Raji (cell line): Measurements from ENCODE around the gene DCP1A.

ENCODE experiments used
- POLR2A ChIP-seq: IDR thresholded peaks from 2 replicates; pipeline ENCODE4 v1.6.1; 2011; ENCODE audit warnings: low read depth, low read length, control low read depth; ENCODE audit not compliant: insufficient read depth

The DCP1A gene

DNA sequence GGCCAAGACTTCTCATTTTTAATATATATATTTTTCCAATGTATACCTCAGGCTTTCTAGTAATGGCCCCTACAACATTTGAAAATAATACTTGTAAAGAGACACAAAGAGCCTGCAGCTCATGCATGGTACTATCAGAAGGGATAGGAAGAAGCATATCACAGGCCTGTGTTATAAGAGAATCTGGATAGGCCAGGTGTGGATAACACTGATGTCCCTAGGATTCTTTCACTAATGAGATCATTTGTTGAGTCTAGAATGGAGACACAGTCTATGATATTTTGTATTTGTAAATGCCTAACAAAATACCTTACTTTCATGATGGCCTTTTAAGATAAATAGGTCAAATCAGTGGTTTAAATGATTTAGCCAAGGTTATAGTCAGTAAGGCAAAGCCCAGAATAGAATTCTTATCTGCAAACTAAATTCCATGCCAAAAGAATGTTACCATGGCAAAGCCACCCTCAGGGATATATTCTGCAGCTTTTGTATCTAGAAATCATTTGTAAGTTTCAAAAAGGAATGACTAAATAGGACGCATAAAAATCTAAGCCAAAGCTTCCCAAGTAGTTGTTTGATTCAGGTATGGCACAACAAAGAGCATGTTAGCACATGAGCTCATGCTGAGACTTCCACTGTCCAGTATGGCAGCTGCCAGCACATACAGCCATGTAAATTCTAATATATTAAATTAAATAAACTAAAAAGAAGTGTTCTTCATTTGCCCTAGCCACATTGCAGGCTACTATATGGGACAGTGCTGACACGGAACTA is 10.0 kb downstream of the DCP1A start:
- no peak for TF ChIP-seq POLR2A

DNA sequence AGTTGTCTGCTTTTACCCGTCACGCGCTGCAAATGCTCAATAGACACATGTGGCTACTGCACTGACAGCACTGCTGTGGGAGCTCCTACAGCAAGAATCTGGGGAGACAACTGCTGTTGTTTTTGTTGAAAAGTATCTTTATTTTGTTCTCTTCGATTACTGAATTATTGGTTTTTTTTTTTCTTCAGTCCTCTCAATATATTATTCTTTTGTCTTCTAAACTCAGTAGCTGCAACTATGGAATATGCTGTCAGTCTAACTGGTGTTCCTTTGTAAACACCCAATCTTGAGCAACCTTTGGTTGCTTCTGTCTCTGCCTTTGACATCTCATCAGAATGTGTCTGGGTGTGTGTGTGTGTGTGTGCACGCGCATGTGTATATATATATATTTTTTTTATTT is 12.6 kb downstream of the DCP1A start:
- no peak for TF ChIP-seq POLR2A

DNA sequence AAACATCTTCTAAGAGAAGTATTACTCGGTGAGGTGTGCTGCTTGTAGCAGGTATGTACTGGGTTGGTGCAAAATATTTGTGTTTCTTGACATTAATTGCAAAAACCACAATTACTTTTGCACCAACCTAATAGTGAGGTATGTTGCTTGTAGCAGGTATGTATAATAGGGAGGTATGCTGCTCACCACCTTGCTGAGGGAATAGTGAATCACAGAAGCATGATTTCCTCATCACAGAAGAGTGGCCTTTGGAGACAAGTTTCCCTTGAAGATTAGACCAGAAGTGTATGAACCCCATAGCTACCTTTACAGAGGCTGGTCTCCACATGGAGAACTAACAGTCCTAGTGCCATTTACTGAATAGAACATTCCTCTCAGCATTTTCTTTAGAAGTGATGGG is 15.5 kb downstream of the DCP1A start:
- TF ChIP-seq POLR2A, result no peak

DNA sequence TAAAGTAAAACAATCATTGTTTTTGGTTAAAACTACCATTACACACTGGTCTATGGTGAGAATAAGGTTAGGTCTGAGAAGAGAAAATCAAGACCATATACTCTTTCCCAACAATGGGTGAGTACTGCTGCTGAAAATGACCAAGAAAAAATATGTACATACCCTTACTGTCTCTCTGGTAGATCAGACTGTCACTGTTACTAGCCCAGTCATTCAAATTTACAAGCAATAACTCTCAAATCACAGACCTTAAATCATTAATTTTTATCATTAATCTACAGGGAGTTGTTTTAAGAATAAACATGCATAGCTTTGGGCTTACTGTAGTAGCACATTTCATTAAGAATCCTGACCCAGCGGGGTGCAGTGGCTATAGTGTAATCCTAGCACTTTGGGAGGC is 17.4 kb downstream of the DCP1A start:
- no peak for TF ChIP-seq POLR2A

DNA sequence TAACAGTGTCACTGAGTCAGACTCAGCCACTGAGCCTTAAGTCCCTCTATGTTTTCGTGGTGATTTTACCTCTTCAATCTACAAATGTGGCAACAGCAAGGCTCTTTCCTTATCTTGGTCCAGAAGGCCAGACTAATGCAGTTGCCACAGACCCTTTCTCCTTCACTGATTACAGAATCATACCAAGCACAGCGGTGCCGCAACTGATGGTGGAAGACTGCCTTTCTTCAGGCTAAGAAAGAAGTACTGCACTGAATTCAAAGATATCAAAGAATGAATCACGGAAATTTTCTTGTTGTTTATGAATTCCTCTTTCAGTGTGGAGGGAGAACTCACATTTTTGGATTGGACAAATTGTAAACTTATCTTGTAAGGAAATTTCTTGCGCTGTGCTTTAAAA is 18.6 kb downstream of the DCP1A start:
- no peak for TF ChIP-seq POLR2A

DNA sequence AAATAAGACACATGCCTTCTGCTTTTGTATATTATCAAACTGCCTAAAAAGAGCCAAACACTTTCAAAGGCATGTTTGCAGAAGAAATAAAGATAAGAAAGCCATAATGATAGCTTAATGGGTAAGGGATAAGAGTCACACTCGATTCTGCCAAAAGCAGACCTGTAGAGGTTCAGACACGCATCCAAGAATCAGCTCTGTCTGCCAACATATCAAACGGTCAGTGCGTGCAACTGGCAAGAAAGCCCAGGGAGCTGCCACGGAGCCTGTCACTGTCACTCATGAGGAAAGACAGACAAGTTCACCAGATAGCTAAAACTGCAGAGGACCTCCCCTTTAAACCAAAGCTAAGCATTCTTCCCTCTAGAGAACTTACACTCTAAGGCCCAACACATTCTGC is 23.2 kb downstream of the DCP1A start:
- no peak for TF ChIP-seq POLR2A

DNA sequence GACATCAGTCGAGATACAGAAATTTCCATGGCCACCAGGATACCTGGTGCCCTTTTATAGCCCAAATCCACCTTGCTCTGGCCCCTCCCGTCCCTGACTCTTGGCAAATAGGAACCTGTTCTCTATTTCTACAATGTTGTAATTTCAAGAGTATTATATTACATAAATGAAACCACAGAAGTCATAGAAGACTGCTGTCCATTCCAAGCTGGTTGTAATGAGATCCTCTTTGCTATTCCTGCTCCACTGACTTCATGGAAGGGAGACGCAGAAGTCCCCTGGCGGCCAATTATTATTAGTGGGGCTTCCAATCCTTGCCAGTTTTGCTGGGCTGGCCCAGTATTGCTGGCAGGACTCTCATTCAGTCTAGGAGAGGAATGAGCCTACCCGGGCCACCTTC is 26.6 kb downstream of the DCP1A start:
- TF ChIP-seq POLR2A, result no peak

DNA sequence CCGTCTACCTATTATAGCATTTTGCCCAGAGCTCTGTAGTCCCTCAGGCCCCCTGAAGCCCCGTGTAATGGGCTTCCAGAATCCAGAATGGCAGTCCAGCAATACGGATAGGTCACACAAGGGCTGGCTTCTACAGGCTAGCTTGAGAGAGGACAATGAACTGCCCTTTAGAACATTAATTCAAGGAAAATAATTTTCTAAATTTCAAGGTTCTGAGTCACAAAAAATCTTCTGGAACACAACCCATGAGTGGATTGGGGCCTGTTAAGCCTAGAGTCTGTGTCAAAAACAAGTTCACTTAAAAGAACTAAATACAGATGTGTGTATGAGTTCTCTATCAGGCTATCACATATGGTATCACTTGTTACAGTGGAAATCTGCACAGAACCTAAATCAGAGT is 28.8 kb downstream of the DCP1A start:
- no peak for TF ChIP-seq POLR2A

DNA sequence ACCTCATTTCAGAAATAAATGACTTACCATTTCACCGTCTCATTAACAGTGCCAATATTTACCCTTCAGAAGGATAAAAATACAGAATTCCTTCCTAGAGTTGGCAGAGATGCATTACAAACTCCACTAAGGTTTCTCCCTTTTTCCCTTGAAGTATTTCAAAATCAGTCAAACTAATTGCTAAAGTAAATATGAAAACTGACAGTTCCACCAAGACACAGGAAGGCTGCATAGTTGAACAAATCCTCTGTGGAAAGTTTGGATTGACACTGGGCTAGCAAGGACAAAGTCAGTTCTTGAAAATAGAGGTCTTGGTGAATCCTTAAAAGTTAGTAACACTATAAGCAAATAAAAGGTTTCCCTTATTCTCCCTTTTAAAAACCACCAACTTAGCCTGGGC is 34.5 kb downstream of the DCP1A start:
- TF ChIP-seq POLR2A, result no peak

DNA sequence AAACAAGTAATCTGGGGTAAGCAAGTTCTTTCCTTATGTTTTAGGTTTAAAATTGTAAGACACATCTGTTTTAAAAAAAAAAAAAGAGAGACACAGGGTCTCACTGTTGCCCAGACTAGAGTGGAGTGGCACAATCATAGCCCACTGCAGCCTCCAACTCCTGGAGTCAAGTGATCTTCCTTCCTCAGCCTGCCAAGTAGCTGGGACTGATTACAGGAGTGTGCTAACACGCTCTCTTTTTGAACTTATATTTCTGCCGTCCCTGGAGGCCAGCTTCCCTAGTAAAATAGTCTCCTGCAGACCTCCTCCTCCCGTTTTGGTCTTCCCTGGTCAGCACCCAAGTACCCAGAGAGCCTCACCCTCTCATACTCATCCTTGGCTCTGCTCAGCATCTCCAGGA is 35.5 kb downstream of the DCP1A start:
- no peak for TF ChIP-seq POLR2A

DNA sequence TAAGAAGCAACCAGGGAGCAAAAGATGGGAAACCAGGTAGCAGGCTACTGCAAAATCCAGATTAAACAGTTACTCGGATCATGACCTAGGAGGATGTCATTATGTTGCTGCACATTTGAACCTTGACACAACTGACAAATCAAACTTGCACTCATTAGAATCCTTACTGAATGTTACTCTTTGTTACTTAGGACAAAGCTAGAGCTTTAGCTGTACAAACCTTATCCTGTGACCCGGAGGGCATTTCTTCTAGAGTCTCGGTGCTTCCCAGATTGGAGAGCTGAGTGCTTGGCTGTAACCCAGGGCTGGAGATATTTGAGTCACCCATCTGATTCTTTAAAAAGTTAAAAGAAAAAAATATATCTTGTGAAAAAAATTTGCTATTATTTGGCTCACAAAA is 43.4 kb downstream of the DCP1A start:
- TF ChIP-seq POLR2A, result no peak

DNA sequence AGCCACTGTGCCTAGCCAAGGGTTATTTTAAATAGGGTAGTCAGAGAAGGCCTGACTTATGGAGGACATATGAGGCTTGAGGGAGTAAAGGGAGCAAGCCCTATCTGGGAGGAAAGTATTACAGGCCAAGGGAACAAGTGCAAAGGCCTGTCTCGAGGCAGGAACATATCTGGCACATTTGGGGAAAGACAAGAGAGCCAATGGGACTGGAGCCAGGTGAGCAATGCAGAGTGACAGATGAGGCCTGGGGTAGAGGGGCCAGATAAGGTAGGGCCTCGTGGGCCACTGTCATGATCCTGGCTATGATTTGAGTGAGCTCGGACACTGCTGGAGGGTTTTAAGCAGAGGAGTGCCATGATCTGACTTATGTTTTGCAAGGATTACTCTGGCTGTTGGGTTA is 43.8 kb downstream of the DCP1A start:
- no peak for TF ChIP-seq POLR2A

DNA sequence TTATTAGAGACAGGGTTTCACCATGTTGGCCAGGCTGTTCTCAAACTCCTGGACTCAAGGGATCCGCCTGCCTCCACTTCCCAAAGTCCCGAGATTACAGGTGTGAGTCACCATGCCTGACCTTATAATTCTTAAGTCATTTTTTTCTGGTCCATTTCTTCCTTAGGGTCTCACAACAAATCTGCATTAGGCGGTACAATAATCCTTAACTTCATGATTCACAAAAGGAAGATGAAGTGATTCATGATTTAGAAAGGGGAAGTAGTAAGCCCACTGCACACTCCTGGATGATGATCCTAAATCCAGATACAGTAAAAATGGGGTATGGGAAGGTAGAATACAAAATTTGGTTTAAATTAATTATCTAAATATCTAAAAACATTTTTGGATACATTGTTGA is 46.5 kb downstream of the DCP1A start:
- TF ChIP-seq POLR2A, result no peak

DNA sequence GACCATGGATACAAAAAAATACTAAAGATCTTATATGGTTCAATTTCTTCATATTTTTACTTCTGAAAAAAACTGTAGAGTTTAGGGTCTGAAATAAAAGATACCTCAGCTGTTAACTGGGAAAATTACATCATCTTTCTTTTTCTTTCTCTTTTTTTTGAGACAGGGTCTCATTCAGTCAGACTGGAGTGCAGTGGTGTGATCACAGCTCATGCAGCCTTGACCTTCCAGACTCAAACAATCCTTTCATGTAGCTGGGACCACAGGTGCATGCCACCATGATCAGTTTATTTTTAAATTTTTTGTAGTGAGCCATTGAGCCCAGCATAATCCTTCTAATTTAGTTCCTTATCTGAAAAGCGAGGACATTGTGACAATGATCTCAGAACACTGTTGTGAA is 51.9 kb downstream of the DCP1A start:
- no peak for TF ChIP-seq POLR2A

DNA sequence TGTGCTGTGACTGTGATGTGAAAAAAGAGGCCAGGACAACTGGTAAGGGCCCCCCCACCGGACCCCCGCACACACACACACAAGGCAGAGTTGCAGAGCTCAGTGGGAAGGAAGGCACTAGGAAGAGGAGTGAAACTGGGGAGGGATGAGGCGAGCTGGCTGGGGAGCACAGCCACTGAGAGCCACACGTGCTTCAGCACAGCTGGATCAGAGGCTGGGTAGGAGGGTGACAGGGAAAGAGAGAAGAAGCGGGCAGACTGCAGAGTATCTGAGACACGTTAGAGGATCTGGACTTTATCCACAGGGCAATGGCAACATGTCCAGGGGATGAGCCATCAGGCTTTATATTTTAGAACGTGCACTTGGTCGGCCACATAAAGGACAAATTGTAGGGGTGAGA is 53.5 kb downstream of the DCP1A start:
- TF ChIP-seq POLR2A, result no peak

DNA sequence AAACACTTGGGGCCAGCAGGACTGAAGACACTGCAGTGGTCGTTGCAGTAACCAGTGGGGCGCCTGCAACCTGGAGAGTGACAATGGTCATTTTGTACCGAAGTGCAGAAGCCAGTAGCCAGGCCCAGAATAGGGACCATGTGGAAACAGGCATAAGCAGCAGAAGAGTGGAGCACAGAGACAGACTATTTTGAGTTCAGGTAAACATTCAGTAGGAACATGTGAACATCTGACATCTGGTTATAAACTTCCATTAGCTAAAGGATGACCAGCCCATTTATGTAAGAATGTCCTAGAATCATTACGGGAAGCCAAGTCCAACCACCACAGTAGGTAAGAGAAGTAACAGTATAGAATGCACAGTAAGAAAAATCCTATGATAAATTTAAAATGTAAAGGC is 59.1 kb downstream of the DCP1A start:
- no peak for TF ChIP-seq POLR2A

DNA sequence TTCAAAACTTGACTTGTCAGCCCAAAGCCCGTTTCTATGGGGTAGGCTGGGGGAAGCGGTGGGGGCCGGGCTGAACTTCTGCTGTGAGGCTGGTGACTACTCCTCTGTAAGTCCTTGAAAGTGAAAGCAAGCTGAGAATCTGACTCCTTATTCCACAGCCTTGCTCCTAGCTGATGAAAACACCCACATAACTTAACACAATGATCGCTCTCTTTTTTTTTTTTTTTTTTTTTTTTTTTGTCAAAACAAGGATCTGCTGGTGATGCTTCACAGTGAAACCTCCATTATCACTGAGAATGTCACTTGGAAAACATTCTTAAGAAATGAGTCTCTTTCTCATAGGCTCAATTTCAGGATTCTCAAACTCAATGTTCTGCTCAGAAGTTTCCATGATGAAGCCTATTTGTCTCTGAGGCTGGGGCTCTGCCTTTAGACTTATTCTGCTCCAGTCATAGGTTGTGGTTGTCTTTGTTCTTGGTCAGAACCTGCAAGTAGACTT is 60.2 kb downstream of the DCP1A start:
- no peak for TF ChIP-seq POLR2A
